Progenitor cell of endocrine pancreas (in vitro differentiated cells): ENCODE results near the gene SLC38A10. TPM values are rescaled to one million over a fixed set of nuclear protein-coding genes. Genes with fewer than 3 reads are reported as not detected.

ENCODE experiments used
- DNase-seq: peaks from one replicate; pipeline ENCODE4 v3.0.0; 2021; ENCODE audit warnings: low spot score; ENCODE audit not compliant: unreplicated experiment
- H3K27ac Mint-ChIP-seq: 2 replicates; pipeline ENCODE4 v1.8.0; 2021; ENCODE audit warnings: mild to moderate bottlenecking, moderate library complexity, mixed read lengths
- H3K27me3 Mint-ChIP-seq: 2 replicates; pipeline ENCODE4 v1.8.0; 2021; ENCODE audit warnings: mixed read lengths
- H3K36me3 Mint-ChIP-seq: 2 replicates; pipeline ENCODE4 v1.8.0; 2022; ENCODE audit warnings: mixed read lengths; ENCODE audit not compliant: insufficient read depth
- H3K4me1 Mint-ChIP-seq: 2 replicates; pipeline ENCODE4 v1.8.0; 2021; ENCODE audit warnings: low read depth, mixed read lengths
- H3K4me3 Mint-ChIP-seq: 2 replicates; pipeline ENCODE4 v1.8.0; 2021; ENCODE audit warnings: low read depth, mild to moderate bottlenecking, moderate library complexity, mixed read lengths
- H3K9me3 Mint-ChIP-seq: 2 replicates; pipeline ENCODE4 v1.8.0; 2021; ENCODE audit warnings: low read depth, mixed read lengths
- CTCF ChIP-seq: fragments of 200-600 bp; sonication (generic); IDR thresholded peaks from one replicate; pipeline ENCODE4 v1.5.0; 2021; ENCODE audit warnings: antibody characterized with exemption, mild to moderate bottlenecking; ENCODE audit not compliant: unreplicated experiment
- total RNA-seq: library from RNA; stranded (reverse); gene quantifications from 2 replicates; pipeline ENCODE4 v1.2.1, GENCODE V29; 2021

SLC38A10 gene
- total RNA-seq, 1 donor from 2014 or later: 130 TPM

- no peak for DNase-seq
- Mint-ChIP-seq H3K4me3 (no peak overlapping the region), H3K9me3 (no peaks in the 10 kb centered on the region), H3K4me1 (no peaks in the 10 kb centered on the region), H3K27me3 (no peaks in the 10 kb centered on the region), H3K27ac (no peak overlapping the region), H3K36me3 (peaks cover 12% of the 10 kb centered on the region)
- TF ChIP-seq CTCF: no peak
Observed at GRCh38 chr17:81280571-81280970, 14.5 kb downstream of the SLC38A10 start.

DNA sequence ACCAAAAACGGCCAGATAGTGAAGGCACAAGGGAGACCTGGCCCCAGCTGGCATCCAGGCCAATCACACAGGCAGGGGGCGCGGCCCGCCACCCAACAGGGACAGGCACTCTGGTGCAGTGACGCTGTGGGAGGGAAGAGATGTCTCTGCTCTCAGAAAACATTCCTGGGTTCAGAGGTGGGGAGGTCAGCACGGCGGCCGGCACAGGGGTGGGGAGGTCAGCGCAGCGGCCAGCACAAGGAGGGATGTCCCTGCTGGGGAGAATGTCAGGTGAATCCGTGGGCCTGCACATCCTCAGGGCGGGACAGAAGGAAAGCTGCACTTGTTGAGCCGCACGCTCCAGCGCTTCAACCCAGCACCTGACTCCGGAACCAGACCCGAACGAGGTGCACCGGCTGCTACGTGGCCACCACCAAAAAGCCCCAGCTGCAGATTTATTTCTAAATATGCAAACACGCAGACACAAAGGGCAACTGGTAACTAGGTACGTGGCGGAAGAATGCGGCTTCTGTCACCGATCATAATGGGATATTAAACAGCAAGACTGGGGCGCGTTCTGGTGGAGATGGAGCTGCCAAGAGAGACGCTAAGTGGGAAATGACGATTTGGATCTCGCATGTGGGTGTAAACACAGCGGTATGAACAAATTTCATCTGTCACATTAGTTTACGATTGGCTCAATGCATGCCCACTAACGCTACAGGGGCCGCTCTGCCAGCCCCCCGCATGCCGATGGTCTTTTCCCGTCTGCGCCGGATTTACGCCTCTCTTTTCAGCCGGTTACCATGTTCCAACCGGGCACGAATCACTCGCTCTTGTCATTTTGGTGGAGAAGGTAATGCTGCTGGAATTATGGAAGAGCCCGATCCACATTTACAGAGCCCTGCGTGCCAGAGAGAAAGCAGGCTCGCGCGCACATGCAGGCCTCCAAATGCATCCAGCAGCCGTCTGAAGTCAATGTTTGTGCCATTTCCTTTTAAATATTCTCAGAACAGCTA is 15.5 kb downstream of the SLC38A10 start:
- Mint-ChIP-seq H3K4me3 (no peak overlapping the region), H3K36me3 (peaks cover 12% of the 10 kb centered on the region), H3K27me3 (no peaks in the 10 kb centered on the region), H3K27ac (no peak overlapping the region), H3K4me1 (no peaks in the 10 kb centered on the region), H3K9me3 (no peaks in the 10 kb centered on the region)
- no peak for TF ChIP-seq CTCF
- no peak for DNase-seq

DNA sequence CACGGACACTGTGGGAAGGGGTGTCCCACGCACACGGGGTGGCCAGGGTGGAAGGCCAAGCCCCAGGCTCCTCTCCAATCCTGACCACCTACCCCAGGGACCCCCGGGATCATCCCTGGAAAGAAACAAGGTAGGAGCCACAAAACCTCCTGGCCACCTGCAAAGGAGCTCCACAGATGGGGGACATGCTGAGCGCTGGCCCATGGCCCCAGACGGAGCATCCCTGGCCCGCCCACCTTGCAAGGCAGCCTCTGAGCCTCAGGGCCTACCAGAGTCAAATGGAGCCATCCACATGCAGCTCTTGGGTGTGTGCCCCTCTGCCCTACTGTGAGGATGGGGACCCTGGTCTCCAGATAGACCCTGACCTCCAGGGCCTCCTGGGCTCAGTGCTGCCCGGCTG is 16.3 kb downstream of the SLC38A10 start:
- TF ChIP-seq CTCF: no peak
- Mint-ChIP-seq H3K27me3 (no peaks in the 10 kb centered on the region), H3K4me3 (no peak overlapping the region), H3K4me1 (no peaks in the 10 kb centered on the region), H3K9me3 (no peaks in the 10 kb centered on the region), H3K27ac (no peak overlapping the region), H3K36me3 (peaks cover 10% of the 10 kb centered on the region)
- DNase-seq: no peak

- H3K9me3 Mint-ChIP-seq: no peaks in the 10 kb centered on the region
- H3K27me3 Mint-ChIP-seq: no peaks in the 10 kb centered on the region
- H3K4me1 Mint-ChIP-seq: no peaks in the 10 kb centered on the region
- H3K4me3 Mint-ChIP-seq: no peak overlapping the region
- no peak for TF ChIP-seq CTCF
- peaks cover 14% of the 10 kb centered on the region for H3K36me3 Mint-ChIP-seq
- no peak overlapping the region for H3K27ac Mint-ChIP-seq
- no peak for DNase-seq
Observed at GRCh38 chr17:81277946-81278693, 17.0 kb downstream of the SLC38A10 start.

- Mint-ChIP-seq H3K4me3 (no peak overlapping the region), H3K27ac (no peak overlapping the region), H3K36me3 (peaks cover 16% of the 10 kb centered on the region), H3K27me3 (no peaks in the 10 kb centered on the region), H3K9me3 (no peaks in the 10 kb centered on the region), H3K4me1 (no peaks in the 10 kb centered on the region)
- DNase-seq: no peak
- no peak for TF ChIP-seq CTCF
Observed at GRCh38 chr17:81277421-81277820, 17.7 kb downstream of the SLC38A10 start.
